Measurements from ENCODE around the gene NARS2. TPM values are rescaled to one million over a fixed set of nuclear protein-coding genes. Genes with fewer than 3 reads are reported as not detected.

NARS2 gene
- total and polyA plus RNA-seq, 9 of the 15 experiments (the other 6 are each of a cell fraction or from before 2014, with no cell fraction given): 26.8 to 48.0 (median 34.2) TPM

- TF ChIP-seq PRDM10 (IDR thresholded peaks at IDR 0.05; ENCODE audit: partially characterized antibody): no peak
- no peak for TF ChIP-seq EWSR1 (IDR thresholded peaks at IDR 0.05; ENCODE audit: borderline replicate concordance, low read depth, partially characterized antibody)
- no peak for TF ChIP-seq RBBP5 (IDR thresholded peaks at IDR 0.05; ENCODE audit: borderline replicate concordance, insufficient read depth, low read length, poor library complexity, severe bottlenecking)
These were observed 168.0 kb downstream of the NARS2 start (continued) for GRCh38 chr11:78406568-78407196.

- POLR2A ChIA-PET: interaction anchor here (0.6 to 1.6 kb wide), 3 partner anchors 9 to 32 kb away, joined by 3 to 7 read pairs (median 4); partner anchors contain the start of gene GAB2
- no peak overlapping the region for H3K27ac ChIP-seq (ENCODE audit: extremely low read depth, low read depth, low read length)
- BruUV-seq (replicated peaks): no TSS peak
- TF ChIP-seq FOXJ2 (tag; IDR thresholded peaks at IDR 0.05) (no peak), COPS2 (conservative IDR thresholded peaks at IDR 0.05) (no peak), PREB (CRISPR knock-in tag; IDR thresholded peaks at IDR 0.05) (no peak), HSF4 (CRISPR knock-in tag; IDR thresholded peaks at IDR 0.05; ENCODE audit: borderline replicate concordance) (no peak), CREB5 (CRISPR knock-in tag; IDR thresholded peaks at IDR 0.05) (no peak), BCOR (IDR thresholded peaks at IDR 0.05) (no peak), ZNF253 (CRISPR knock-in tag; conservative IDR thresholded peaks at IDR 0.05) (no peak), FOXP1 (CRISPR knock-in tag; IDR thresholded peaks at IDR 0.05) (no peak), SRSF3 (IDR thresholded peaks at IDR 0.05; ENCODE audit: insufficient read depth, low read length) (no peak), MECOM (CRISPR knock-in tag; IDR thresholded peaks at IDR 0.05) (no peak), SRF (CRISPR knock-in tag; IDR thresholded peaks at IDR 0.05) (no peak), POLR2H (tag; IDR thresholded peaks at IDR 0.05; ENCODE audit: low read depth) (no peak)
These were observed 168.9 kb downstream of the NARS2 start for GRCh38 chr11:78405805-78406204.

More at GRCh38 chr11:78405805-78406204, 168.9 kb downstream of the NARS2 start:
- Histone ChIP-seq H3K27me3 (ENCODE audit: control insufficient read depth in 2 of 2, insufficient read depth in 2 of 2, low read length in 2 of 2) (no peaks in the 10 kb centered on the region), H3K4me1 (replicated peaks in 1 of 2; ENCODE audit: control insufficient read depth in 2 of 2, insufficient read depth in 2 of 2, low read length in 2 of 2) (peaks cover 3 to 9% of the 10 kb centered on the region in 2 experiments), H3K4me2 (ENCODE audit: insufficient read depth, low read length) (no peak overlapping the region), H2AFZ (ENCODE audit: low read depth, low read length) (no peak overlapping the region), H3K36me3 (ENCODE audit: control insufficient read depth, insufficient read depth, low read length) (peaks cover 20% of the 10 kb centered on the region; the same call in 2 of the 3 replicates), H3K79me2 (ENCODE audit: control insufficient read depth, insufficient read depth, low read length) (peaks cover 92% of the 10 kb centered on the region), H3K9me1 (ENCODE audit: control insufficient read depth, insufficient read depth, low read length) (no peaks in the 10 kb centered on the region), H3K9ac (ENCODE audit: insufficient read depth in 1 of 2, low read depth in 2 of 2, low read length in 2 of 2) (no peak overlapping the region), H3K9me3 (replicated peaks; ENCODE audit: control insufficient read depth, insufficient read depth, low read depth, low read length) (no peaks in the 10 kb centered on the region; the same call in 1 of the 2 replicates), H3K4me3 (no peak overlapping the region), H4K20me1 (replicated peaks; ENCODE audit: control insufficient read depth, insufficient read depth, low read length) (no peaks in the 10 kb centered on the region)
- no peak for FAIRE-seq
- DNase-seq (ENCODE audit: extremely low read depth in 1 of 4, low spot score in 3 of 4): no peak
- intact Hi-C loops (cut with micrococcal nuclease): no loop called here
- CTCF ChIA-PET (ENCODE audit: low intra/inter-chr PET ratio): no interaction called here
- 32% methylated on average over 2 of the region's 2 CpGs for WGBS (ENCODE audit: insufficient coverage, low coverage, missing lambda C conversion rate)
- peak; percentile 32 for ATAC-seq
- in situ Hi-C loops (cut with MboI): no loop called here

Measured in K562 (cell line).